GM18951 (cell line): Measurements from ENCODE around the gene TRAM2.

Source experiments
- POLR2A ChIP-seq: IDR thresholded peaks from 4 replicates; pipeline ENCODE4 v1.6.1; 2011; ENCODE audit warnings: mild to moderate bottlenecking; ENCODE audit not compliant: insufficient read length, insufficient read depth; ENCODE audit errors: extremely low read depth
- in situ Hi-C: fragments of 300-500 bp; cut with MboI; formaldehyde crosslinking; loops from one replicate; pipeline ENCODE4 v1.12.0; 2022; ENCODE audit warnings: low sequenced_read_pairs, mixed read lengths, inconsistent platforms; ENCODE audit not compliant: unreplicated experiment

Gene TRAM2

GRCh38 chr6:52541135-52541534 is 35.7 kb downstream of the TRAM2 start:
- in situ Hi-C loops = no loop called here
- no peak for TF ChIP-seq POLR2A

- no peak for TF ChIP-seq POLR2A
- in situ Hi-C loops = no loop called here
Measured at GRCh38 chr6:52540286-52540902, 36.5 kb downstream of the TRAM2 start.

GRCh38 chr6:52539607-52540006 is 37.3 kb downstream of the TRAM2 start:
- TF ChIP-seq POLR2A = no peak
- in situ Hi-C loops = no loop called here

- no peak for TF ChIP-seq POLR2A
- in situ Hi-C loops = no loop called here
Measured at GRCh38 chr6:52538901-52539354, 37.9 kb downstream of the TRAM2 start.

GRCh38 chr6:52538252-52538900 is 38.5 kb downstream of the TRAM2 start:
- in situ Hi-C loops = no loop called here
- no peak for TF ChIP-seq POLR2A

GRCh38 chr6:52537001-52537753 is 39.7 kb downstream of the TRAM2 start:
- in situ Hi-C loops = no loop called here
- no peak for TF ChIP-seq POLR2A

GRCh38 chr6:52536424-52536916 is 40.4 kb downstream of the TRAM2 start:
- in situ Hi-C loops = no loop called here
- TF ChIP-seq POLR2A = no peak

- TF ChIP-seq POLR2A = no peak
- in situ Hi-C loops = no loop called here
Measured at GRCh38 chr6:52535711-52536423, 41.0 kb downstream of the TRAM2 start.

GRCh38 chr6:52534966-52535390 is 41.9 kb downstream of the TRAM2 start:
- in situ Hi-C loops = no loop called here
- no peak for TF ChIP-seq POLR2A

- no peak for TF ChIP-seq POLR2A
- in situ Hi-C loops = no loop called here
Measured at GRCh38 chr6:52534363-52534762, 42.5 kb downstream of the TRAM2 start.

GRCh38 chr6:52533491-52533890 is 43.4 kb downstream of the TRAM2 start:
- TF ChIP-seq POLR2A = no peak
- in situ Hi-C loops = no loop called here

GRCh38 chr6:52532457-52532856 is 44.4 kb downstream of the TRAM2 start:
- in situ Hi-C loops = no loop called here
- no peak for TF ChIP-seq POLR2A

- no peak for TF ChIP-seq POLR2A
- in situ Hi-C loops = no loop called here
Measured at GRCh38 chr6:52531834-52532233, 45.0 kb downstream of the TRAM2 start.
